Astrocyte of the cerebellum (primary cell): Measurements from ENCODE around the gene VPREB3.

ENCODE experiments used
- DNase-seq: peaks from one replicate; pipeline ENCODE4 v3.0.0-alpha.2; 2011; ENCODE audit warnings: low read depth
- H3K4me3 ChIP-seq: 2 replicates; pipeline ENCODE4 v1.5.1; 2011; ENCODE audit warnings: mild to moderate bottlenecking, low read depth, low read length, moderate library complexity
- CTCF ChIP-seq: IDR thresholded peaks from 2 replicates; pipeline ENCODE4 v1.5.1; 2012; ENCODE audit warnings: low read length, low read depth, moderate library complexity, mild to moderate bottlenecking; ENCODE audit errors: missing control alignments
- in situ Hi-C: cut with HindIII; loops from 2 replicates; pipeline ENCODE4 v1.10.0; 2017; ENCODE audit warnings: low sequenced_read_pairs

VPREB3 gene

DNA sequence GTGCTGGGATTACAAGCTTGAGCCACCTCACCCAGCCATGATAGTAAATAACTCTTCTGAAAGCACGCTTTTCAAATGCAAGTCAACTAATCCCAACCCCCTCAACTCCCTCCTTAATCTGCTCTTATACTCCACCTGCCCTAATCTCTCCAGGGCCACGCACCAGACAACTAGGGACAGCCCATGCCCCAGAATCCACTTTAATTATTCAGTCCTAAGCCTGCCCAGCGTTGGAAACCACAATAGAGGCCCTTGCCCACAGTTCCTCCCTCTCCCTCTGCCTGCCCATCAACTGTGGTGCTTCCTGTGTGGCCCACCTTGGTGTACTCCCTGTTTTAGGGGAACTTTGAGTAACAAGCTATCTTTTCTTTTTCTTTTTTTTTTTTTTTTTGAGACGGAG is 2.7 kb upstream of the VPREB3 start:
- in situ Hi-C loops, result no loop called here
- H3K4me3 ChIP-seq, result no peak overlapping the region
- TF ChIP-seq CTCF, result no peak
- DNase-seq, result no peak

GRCh38 chr22:23755711-23756110 is 1.5 kb upstream of the VPREB3 start:
- H3K4me3 ChIP-seq, result no peak overlapping the region
- DNase-seq, result no peak
- in situ Hi-C loops, result no loop called here
- TF ChIP-seq CTCF, result no peak

- DNase-seq, result no peak
- in situ Hi-C loops, result no loop called here
- H3K4me3 ChIP-seq, result no peak overlapping the region
- no peak for TF ChIP-seq CTCF
Observed at GRCh38 chr22:23754980-23755636, 883 bp upstream of the VPREB3 start.

- TF ChIP-seq CTCF, result no peak
- no peak overlapping the region for H3K4me3 ChIP-seq
- in situ Hi-C loops, result no loop called here
- DNase-seq, result no peak
Observed at GRCh38 chr22:23753385-23753784, 840 bp downstream of the VPREB3 start.

GRCh38 chr22:23752750-23753149 is 1.5 kb downstream of the VPREB3 start:
- in situ Hi-C loops, result no loop called here
- no peak overlapping the region for H3K4me3 ChIP-seq
- TF ChIP-seq CTCF, result no peak
- no peak for DNase-seq

DNA sequence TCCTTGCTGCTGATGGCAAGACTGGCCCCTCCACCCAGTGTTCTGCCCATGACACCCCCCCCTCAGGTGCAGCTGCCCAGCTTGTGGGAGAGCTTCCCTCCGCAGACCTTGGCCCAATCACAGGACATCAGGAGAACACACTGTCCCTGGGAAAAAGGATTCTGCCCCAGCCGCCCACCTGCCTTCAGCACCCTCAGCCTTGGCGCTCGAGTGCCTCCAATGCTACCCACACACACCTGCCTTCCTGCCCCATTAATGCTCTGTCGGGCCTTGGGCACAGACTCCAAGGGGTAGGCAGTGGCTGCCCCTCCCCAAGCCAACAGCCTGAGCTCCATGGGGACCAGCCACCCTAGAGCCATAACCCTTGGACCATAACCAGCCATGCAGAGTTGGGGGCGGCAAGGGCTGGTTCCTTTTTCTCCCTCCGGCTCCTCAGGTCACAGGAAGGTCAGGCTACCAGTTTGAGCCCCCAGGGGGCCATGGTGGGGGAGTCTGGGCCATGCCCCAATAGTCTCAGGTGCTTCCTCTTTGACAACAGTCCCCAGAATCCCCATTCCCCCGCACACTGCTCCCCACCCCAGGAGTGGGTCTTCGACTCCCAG is 2.0 kb downstream of the VPREB3 start:
- H3K4me3 ChIP-seq, result no peak overlapping the region
- in situ Hi-C loops, result no loop called here
- no peak for DNase-seq
- no peak for TF ChIP-seq CTCF
